ENCODE measurements around the gene ATOX1. TPM values are rescaled to one million over a fixed set of nuclear protein-coding genes. Genes with fewer than 3 reads are reported as not detected.

ATOX1 gene
- total RNA-seq, 4 donors from 2014 or later: 56.0 to 109 (median 74.5) TPM

DNA sequence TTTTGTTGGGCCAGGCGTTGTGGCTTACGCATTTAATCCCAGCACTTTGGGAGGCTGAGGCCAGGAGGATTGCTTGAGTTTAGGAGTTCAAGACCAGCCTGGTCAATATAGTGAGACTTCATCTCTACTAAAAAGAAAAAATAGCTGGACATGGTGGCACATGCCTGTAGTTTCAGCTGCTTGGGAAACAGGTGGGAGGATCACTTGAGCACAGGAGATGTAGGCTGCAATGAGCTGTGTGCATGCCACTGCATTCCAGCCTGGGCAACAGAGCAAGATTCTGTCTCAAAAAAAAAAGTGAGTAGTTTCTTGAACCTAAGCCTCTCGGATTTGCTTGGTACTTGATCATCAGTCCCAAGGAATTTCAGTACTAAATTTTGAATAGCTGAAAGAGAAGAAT is 40.2 kb upstream of the ATOX1 start:
- no peak for DNase-seq
- H3K27me3 ChIP-seq: no peaks in the 10 kb centered on the region
- H3K4me3 ChIP-seq: no peak overlapping the region
- 78 to 90% methylated on average over 3 of the region's 3 CpGs for whole genome bisulfite sequencing, 2 donors
- no peaks in the 10 kb centered on the region for H3K9me3 ChIP-seq
- peaks cover 0 to 4% (median 0%) of the 10 kb centered on the region in 3 donors for H3K4me1 ChIP-seq
- TF ChIP-seq, protein P1, sequence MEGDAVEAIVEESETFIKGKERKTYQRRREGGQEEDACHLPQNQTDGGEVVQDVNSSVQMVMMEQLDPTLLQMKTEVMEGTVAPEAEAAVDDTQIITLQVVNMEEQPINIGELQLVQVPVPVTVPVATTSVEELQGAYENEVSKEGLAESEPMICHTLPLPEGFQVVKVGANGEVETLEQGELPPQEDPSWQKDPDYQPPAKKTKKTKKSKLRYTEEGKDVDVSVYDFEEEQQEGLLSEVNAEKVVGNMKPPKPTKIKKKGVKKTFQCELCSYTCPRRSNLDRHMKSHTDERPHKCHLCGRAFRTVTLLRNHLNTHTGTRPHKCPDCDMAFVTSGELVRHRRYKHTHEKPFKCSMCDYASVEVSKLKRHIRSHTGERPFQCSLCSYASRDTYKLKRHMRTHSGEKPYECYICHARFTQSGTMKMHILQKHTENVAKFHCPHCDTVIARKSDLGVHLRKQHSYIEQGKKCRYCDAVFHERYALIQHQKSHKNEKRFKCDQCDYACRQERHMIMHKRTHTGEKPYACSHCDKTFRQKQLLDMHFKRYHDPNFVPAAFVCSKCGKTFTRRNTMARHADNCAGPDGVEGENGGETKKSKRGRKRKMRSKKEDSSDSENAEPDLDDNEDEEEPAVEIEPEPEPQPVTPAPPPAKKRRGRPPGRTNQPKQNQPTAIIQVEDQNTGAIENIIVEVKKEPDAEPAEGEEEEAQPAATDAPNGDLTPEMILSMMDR (IDR thresholded peaks at IDR 0.05): no peak
- no peak for TF ChIP-seq POLR2A (IDR thresholded peaks at IDR 0.05)
- intact Hi-C loops (cut with DNase I): no loop called here
- peaks cover 7 to 100% (median 55%) of the 10 kb centered on the region in 3 donors for H3K36me3 ChIP-seq
- no peak overlapping the region for H3K27ac ChIP-seq

DNA sequence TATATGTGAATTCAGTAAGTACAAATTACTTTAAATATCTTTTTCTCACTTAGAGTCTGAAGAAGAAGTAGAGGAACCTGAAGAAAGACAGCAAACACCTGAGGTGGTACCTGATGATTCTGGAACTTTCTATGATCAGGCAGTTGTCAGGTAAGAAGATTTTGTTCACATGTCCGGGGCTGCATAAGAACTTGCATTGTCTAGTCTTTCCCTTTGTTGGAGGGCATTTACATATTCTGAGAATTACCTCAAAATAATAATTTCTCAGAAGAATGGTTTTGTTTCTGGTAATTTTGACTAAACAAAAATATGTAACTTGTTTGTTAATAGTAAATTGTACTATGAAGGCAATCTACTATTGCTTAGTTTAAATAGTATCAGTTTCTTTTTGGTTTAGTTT is 37.0 kb upstream of the ATOX1 start:
- Histone ChIP-seq H3K27me3 (no peaks in the 10 kb centered on the region), H3K4me1 (peaks cover 0 to 4% (median 0%) of the 10 kb centered on the region in 3 donors), H3K4me3 (no peak overlapping the region), H3K9me3 (no peaks in the 10 kb centered on the region), H3K27ac (no peak overlapping the region), H3K36me3 (peaks cover 7 to 100% (median 44%) of the 10 kb centered on the region in 3 donors)
- intact Hi-C loops (cut with DNase I): no loop called here
- DNase-seq: no peak
- TF ChIP-seq POLR2A (IDR thresholded peaks at IDR 0.05): no peak
- TF ChIP-seq, protein P1 (IDR thresholded peaks at IDR 0.05): no peak
- WGBS, 2 donors: 69 to 86% methylated on average over 1 of the region's 1 CpG

DNA sequence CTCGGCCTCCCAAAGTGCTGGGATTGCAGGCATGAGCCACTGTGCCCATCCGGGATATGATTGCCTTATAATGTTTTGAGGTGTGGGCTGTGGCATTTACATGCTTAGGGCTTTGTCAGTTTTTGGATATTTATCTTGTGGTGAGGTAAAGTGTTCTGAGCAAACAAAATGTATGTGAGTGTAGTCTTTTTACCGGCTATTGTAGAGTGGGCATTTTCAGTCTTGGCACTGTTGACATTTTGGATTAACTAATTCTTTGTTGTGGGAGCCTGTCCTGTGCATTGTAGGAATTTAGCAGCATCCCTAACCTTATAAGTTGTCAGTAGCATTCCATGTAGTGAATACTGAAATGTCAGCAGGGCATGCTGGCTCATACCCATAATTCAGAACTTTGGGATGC is 34.9 kb upstream of the ATOX1 start:
- Histone ChIP-seq H3K36me3 (peaks cover 7 to 100% (median 48%) of the 10 kb centered on the region in 3 donors), H3K9me3 (no peaks in the 10 kb centered on the region), H3K4me1 (peaks cover 0 to 1% (median 0%) of the 10 kb centered on the region in 3 donors), H3K4me3 (no peak overlapping the region), H3K27me3 (no peaks in the 10 kb centered on the region), H3K27ac (no peak overlapping the region)
- 88 to 90% methylated on average over 3 of the region's 3 CpGs for whole genome bisulfite sequencing, 2 donors
- intact Hi-C loops (cut with DNase I): no loop called here
- DNase-seq: no peak
- no peak for TF ChIP-seq POLR2A (IDR thresholded peaks at IDR 0.05)
- TF ChIP-seq, protein P1 (IDR thresholded peaks at IDR 0.05): no peak

GRCh38 chr5:151787817-151788216 is 29.4 kb upstream of the ATOX1 start:
- Histone ChIP-seq H3K27ac (no peak overlapping the region), H3K27me3 (no peaks in the 10 kb centered on the region), H3K36me3 (peaks cover 0 to 67% (median 35%) of the 10 kb centered on the region in 3 donors), H3K4me3 (no peak overlapping the region), H3K4me1 (peaks cover 0 to 35% (median 6%) of the 10 kb centered on the region in 3 donors), H3K9me3 (no peaks in the 10 kb centered on the region)
- 76 to 90% methylated on average over 3 to 6 of the region's 6 CpGs for WGBS, 2 donors
- DNase-seq: no peak
- intact Hi-C loops (cut with DNase I): no loop called here
- TF ChIP-seq, protein P1 (IDR thresholded peaks at IDR 0.05): no peak
- no peak for TF ChIP-seq POLR2A (IDR thresholded peaks at IDR 0.05)

DNA sequence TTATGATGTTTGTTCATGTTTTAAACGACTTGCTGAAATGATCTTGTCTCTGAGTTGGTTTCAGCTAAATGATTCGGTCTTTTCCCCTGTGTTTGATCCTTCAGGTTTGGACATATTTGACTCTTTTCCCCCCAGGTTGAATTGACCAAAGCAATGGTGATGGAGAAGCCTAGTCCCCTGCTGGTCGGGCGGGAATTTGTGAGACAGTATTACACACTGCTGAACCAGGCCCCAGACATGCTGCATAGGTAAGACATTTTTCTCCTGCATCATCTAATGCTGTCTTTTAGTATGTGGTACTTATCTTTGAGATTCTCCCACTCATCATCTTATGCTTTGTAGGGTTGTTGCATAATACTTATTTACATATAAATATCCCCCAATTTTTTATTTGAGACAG is 28.0 kb upstream of the ATOX1 start:
- Histone ChIP-seq H3K27ac (no peak overlapping the region), H3K36me3 (peaks cover 0 to 53% (median 24%) of the 10 kb centered on the region in 3 donors), H3K27me3 (no peaks in the 10 kb centered on the region), H3K4me3 (no peak overlapping the region), H3K9me3 (no peaks in the 10 kb centered on the region), H3K4me1 (peaks cover 0 to 49% (median 12%) of the 10 kb centered on the region in 3 donors)
- TF ChIP-seq, protein P1 (IDR thresholded peaks at IDR 0.05): no peak
- TF ChIP-seq POLR2A (IDR thresholded peaks at IDR 0.05): no peak
- 71 to 79% methylated on average over 4 of the region's 4 CpGs for WGBS, 2 donors
- intact Hi-C loops (cut with DNase I): no loop called here
- no peak for DNase-seq

Data from esophagus squamous epithelium (tissue), 5 donors.